ENCODE results near the gene MRLN. TPM values are rescaled to one million over a fixed set of nuclear protein-coding genes. Genes with fewer than 3 reads are reported as not detected.
"Not testable (repeated sequence)": the region's sequence is repeated elsewhere in the genome, so short reads cannot be mapped to it uniquely, and the experiment has no call there.

MRLN gene
- polyA plus RNA-seq, 3 donors from 2014 or later = not detected

- Mint-ChIP-seq H3K4me3 (no peak overlapping the region), H3K36me3 (no peaks in the 10 kb centered on the region)
- no peak for DNase-seq
Observed at GRCh38 chr10:59735296-59735695, 18.0 kb downstream of the MRLN start.

DNA sequence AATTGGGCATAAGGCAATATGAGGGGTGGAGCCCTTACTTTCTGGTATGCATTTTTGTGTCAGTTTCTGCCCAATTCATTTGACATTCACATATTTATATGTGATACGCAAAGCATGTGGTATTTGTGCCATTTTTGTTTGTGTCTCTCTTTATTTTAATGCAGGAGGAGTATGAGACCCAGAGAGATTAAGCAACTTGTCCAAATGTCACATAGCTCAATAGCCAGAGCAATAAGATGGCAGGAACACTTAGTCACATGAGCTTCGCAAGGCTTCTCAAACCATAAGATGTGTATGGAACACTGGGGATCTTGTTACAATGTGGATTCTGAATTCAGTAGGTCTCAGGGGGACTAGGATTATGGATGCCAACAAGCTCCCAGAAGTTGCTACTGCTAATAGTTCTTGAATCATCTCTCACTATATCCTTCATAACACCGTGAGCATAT lies 19.2 kb downstream of the MRLN start:
- Mint-ChIP-seq H3K27me3 (ENCODE audit: low read depth in 3 of 3) (peaks cover 3 to 4% (median 3%) of the 10 kb centered on the region in 3 donors), H3K4me3 (no peak overlapping the region)

More at GRCh38 chr10:59735296-59735695, 18.0 kb downstream of the MRLN start:
- Mint-ChIP-seq H3K9me3 (peaks cover 0 to 1% (median 0%) of the 10 kb centered on the region in 6 donors), H3K27ac (no peak overlapping the region), H3K4me1 (no peaks in the 10 kb centered on the region), H3K27me3 (ENCODE audit: low read depth in 3 of 3) (peaks cover 3 to 4% (median 3%) of the 10 kb centered on the region in 3 donors)

DNA sequence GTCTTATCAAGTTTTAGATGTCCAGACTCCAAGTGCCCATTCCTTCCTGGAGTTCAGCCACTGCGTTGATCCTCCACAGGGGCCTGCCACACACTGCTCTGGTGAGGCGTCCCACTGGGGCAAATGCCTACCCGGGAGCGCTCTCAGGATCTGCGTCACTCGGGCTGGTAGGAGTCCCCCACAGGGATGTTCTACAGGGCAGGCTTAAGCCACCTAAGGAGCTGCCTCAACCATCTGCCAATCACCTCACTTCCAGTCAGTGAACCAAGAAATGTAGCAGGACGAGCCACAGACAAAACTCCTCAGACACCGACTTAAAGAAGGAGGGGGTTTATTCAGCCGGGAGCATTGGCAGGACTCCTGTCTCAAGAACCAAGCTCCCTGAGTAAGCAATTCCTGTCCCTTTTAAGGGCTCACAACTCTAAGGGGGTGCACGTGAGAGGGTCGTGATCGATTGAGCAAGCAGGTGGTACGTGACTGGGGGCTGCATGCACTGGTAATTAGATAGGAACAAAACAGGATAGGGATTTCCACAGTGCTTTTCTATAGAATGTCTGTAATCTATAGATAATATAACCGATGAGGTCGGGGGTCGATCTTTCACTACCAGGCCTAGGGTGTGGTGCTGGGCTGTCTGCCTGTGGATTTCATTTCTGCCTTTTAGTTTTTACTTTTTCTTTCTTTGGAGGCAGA lies 19.8 kb downstream of the MRLN start:
- H3K9me3 Mint-ChIP-seq; H3K27me3 Mint-ChIP-seq (ENCODE audit: low read depth in 3 of 3); H3K36me3 Mint-ChIP-seq; H3K4me3 Mint-ChIP-seq; H3K4me1 Mint-ChIP-seq; DNase-seq; H3K27ac Mint-ChIP-seq: not testable (repeated sequence)

More for the DNA sequence above, 19.2 kb downstream of the MRLN start:
- Mint-ChIP-seq H3K27ac (no peak overlapping the region), H3K4me1 (no peaks in the 10 kb centered on the region), H3K9me3 (peaks cover 0 to 1% (median 0%) of the 10 kb centered on the region in 6 donors), H3K36me3 (no peaks in the 10 kb centered on the region)
- DNase-seq = no peak

DNA sequence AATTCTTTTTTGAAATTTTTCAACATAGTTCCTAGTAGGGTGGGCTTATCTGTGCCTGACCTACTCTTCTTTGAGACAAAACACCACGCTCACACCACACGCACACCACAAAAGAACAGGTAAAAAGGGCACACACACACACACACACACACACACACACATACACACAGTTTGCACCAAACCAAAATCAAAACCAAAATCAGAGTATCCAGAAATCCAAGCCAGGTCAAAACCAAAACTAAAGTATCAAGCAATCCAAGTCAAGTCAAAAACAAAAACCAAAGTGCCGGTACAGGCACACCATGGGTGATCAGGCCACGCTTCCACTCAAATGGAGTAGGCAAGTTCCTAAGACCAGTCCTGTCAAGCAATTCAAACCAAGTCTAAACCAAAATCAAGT lies 20.4 kb downstream of the MRLN start:
- H3K9me3 Mint-ChIP-seq; DNase-seq; H3K4me3 Mint-ChIP-seq; H3K27ac Mint-ChIP-seq; H3K4me1 Mint-ChIP-seq; H3K27me3 Mint-ChIP-seq (ENCODE audit: low read depth in 3 of 3); H3K36me3 Mint-ChIP-seq: not testable (repeated sequence)

DNA sequence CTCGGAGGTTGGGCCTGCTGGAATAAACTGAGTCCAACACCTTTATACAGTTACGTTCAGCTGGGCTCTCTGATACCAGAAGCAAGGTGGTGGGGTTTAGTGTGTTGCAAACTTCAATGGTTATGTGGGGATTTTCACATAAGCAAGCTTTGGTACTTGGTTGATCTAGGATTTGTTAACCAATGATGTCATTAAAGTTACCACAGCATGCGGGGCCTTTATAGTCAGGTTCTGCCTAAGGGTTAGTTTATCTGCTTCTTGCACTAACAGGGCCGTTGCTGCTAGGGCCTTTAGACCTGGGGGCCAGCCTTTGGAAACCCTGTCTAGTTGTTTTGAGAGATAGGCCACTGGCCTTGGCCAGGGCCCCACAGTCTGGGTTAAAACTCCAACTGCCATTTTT lies 24.1 kb downstream of the MRLN start:
- H3K27ac Mint-ChIP-seq; H3K4me1 Mint-ChIP-seq; H3K4me3 Mint-ChIP-seq; H3K9me3 Mint-ChIP-seq; H3K36me3 Mint-ChIP-seq; DNase-seq; H3K27me3 Mint-ChIP-seq (ENCODE audit: low read depth in 3 of 3): not testable (repeated sequence)

DNA sequence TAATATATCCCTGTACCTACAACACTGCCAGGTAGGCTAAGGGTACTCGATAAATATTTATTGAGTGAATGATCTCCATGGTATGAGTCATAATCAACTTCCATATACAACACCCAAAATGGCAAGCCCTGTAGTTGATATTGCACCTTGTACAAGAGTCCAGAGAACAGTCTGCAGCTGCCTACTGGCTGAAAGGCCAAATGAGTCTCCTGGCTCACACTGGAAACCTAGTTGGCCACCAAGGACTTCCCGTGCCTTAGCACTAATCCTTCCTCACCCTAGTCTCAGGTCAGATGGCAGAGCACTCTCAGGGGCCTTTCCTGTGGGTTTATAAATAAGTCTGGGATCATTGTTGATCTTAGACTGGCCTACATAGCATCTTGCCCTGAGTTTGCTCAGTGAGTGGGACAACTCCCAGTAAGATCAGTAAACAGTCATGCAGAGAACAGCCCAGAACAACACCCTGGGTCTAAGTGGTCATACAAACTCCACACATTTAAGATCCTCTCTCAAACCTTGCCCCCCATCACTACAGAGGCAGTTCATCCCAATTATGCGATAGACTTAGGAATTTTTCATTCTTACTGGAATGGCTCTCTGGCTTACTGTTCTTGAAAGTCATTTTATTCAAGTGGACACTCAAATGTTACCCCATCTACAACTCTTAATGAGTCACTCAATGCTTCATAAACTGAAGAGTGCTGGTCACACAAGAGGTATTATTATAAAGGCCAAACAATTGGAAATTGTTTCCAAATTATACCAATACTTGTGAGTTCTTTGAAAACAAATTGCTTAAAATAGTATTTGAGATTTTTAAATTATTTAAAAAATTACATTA lies 28.9 kb downstream of the MRLN start:
- H3K4me1 Mint-ChIP-seq = no peaks in the 10 kb centered on the region
- peaks cover 0 to 7% (median 0%) of the 10 kb centered on the region in 3 donors for H3K27me3 Mint-ChIP-seq (ENCODE audit: low read depth in 3 of 3)
- no peaks in the 10 kb centered on the region for H3K36me3 Mint-ChIP-seq
- no peak overlapping the region for H3K4me3 Mint-ChIP-seq
- H3K27ac Mint-ChIP-seq = no peak overlapping the region
- peaks cover 0 to 6% (median 0%) of the 10 kb centered on the region in 6 donors for H3K9me3 Mint-ChIP-seq
- DNase-seq = no peak

- DNase-seq = no peak
- Mint-ChIP-seq H3K27me3 (ENCODE audit: low read depth in 3 of 3) (peaks cover 2 to 6% (median 5%) of the 10 kb centered on the region in 3 donors), H3K9me3 (peaks cover 0 to 6% (median under 1%) of the 10 kb centered on the region in 6 donors), H3K4me1 (no peaks in the 10 kb centered on the region), H3K36me3 (no peaks in the 10 kb centered on the region), H3K27ac (no peak overlapping the region), H3K4me3 (no peak overlapping the region)
Observed at GRCh38 chr10:59720377-59720776, 32.9 kb downstream of the MRLN start.

- Mint-ChIP-seq H3K27me3 (ENCODE audit: low read depth in 3 of 3) (peaks cover 2 to 6% (median 4%) of the 10 kb centered on the region in 3 donors), H3K36me3 (no peaks in the 10 kb centered on the region), H3K27ac (no peak overlapping the region), H3K4me3 (no peak overlapping the region), H3K4me1 (no peaks in the 10 kb centered on the region), H3K9me3 (peaks cover 0 to 6% (median under 1%) of the 10 kb centered on the region in 6 donors)
- no peak for DNase-seq
Observed at GRCh38 chr10:59719374-59719773, 33.9 kb downstream of the MRLN start.

DNA sequence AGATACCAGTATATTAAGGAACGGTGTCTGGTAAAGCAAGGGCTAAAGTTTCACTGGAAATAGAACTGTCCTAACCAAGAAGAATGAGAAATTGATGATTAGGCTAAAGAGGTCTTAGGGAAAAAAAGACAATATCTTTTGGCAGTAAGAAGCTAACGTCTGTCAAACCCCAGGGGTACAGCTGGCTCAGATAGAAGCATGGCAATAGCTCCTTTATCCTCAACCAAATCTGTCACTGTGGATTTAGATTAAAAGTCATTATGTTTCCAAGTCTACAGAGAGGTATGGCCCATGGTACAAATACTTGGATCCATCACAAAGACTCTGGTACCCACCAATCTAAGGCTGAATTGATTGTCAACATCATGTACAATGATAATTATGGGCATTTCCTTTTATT lies 35.0 kb downstream of the MRLN start:
- no peak overlapping the region for H3K27ac Mint-ChIP-seq
- H3K27me3 Mint-ChIP-seq (ENCODE audit: low read depth in 3 of 3) = peaks cover under 1 to 6% (median 2%) of the 10 kb centered on the region in 3 donors
- no peak overlapping the region for H3K4me3 Mint-ChIP-seq
- peaks cover 0 to 6% (median under 1%) of the 10 kb centered on the region in 6 donors for H3K9me3 Mint-ChIP-seq
- DNase-seq = no peak
- no peaks in the 10 kb centered on the region for H3K36me3 Mint-ChIP-seq
- H3K4me1 Mint-ChIP-seq = no peaks in the 10 kb centered on the region

DNA sequence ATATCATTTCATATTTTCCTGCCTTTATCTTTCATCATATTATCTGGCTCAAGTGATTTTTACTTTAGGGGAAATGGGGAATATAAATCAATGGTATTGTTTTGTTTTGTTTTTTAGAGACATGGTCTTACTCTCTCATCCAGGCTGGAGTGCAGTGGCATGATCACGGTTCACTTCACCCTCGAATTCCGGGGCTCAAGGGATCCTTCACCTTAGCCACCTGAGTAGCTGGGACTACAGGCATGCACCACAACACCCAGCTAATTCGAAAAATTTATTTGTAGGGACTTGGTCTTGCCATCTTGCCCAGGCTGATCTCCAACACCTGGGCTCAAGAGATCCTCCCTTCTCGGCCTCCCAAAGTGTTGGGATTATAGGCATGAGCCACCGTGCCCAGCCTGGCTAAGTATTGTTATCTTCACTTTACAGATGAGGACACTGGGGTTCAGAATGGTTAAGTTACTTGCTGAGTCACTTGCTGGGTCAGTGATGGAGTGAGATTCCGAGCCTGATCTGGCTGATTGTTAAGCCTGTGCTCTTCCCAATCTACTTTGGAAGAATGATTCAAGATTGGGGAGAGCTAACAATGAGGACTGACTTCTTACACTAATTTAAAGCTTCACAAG lies 39.9 kb downstream of the MRLN start:
- H3K4me1 Mint-ChIP-seq = no peaks in the 10 kb centered on the region
- no peaks in the 10 kb centered on the region for H3K36me3 Mint-ChIP-seq
- H3K27me3 Mint-ChIP-seq (ENCODE audit: low read depth in 3 of 3) = peaks cover 0 to 12% (median 6%) of the 10 kb centered on the region in 3 donors
- H3K4me3 Mint-ChIP-seq = no peak overlapping the region
- no peak overlapping the region for H3K27ac Mint-ChIP-seq
- peaks cover 0 to 6% (median 0%) of the 10 kb centered on the region in 6 donors for H3K9me3 Mint-ChIP-seq
- DNase-seq = no peak

GRCh38 chr10:59711871-59712494 lies 41.3 kb downstream of the MRLN start:
- Mint-ChIP-seq H3K27me3 (ENCODE audit: low read depth in 3 of 3) (peaks cover 6 to 13% (median 9%) of the 10 kb centered on the region in 3 donors), H3K27ac (no peak overlapping the region), H3K4me1 (no peaks in the 10 kb centered on the region), H3K4me3 (no peak overlapping the region), H3K9me3 (peaks cover 0 to 5% (median 0%) of the 10 kb centered on the region in 6 donors), H3K36me3 (no peaks in the 10 kb centered on the region)
- DNase-seq = no peak

DNA sequence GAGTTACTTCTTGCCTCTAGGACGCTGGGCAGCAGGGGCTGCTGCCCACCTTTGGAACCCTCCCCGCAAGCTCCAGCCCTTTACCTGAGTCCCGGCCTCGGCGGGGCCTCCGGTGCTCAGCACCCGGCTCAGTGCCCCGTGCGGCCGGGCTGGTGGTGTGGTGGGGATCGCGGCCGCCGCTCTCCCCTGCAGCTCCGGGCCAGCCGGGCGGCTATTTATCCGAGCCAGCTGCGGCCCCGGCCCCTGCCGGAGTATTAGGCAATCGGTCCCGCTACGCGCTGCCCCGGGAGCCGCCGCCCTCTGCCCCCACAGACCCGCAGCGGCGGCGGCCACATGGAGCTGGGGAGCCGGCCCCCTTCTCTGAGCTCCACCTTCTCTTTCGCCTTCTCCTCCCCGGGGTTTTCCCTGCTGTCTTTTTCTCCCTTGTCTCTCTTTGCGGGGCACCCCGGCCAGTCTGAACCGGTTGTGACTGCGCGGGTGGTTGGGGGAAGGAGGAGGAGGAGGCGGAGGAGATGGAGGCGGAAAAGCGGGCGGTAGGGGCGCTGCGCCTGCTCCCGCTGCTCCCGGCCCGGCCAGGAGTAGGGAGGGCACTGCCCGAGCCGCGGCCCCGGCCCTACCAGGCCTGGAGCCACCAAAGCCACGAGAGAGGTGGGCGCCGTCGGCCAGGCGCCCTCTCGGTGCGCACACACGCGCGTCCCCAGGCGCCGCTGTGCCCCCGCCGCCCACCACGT lies 43.7 kb downstream of the MRLN start, which contains the start of gene SLC16A9:
TSS of gene SLC16A9 (minus strand) at position 456 of the 731 bp plus-strand sequence. CDS start 25,559 bp downstream, outside the sequence.
- Mint-ChIP-seq H3K4me1 (no peaks in the 10 kb centered on the region), H3K36me3 (no peaks in the 10 kb centered on the region), H3K27me3 (ENCODE audit: low read depth in 3 of 3) (peaks cover 6 to 13% (median 9%) of the 10 kb centered on the region in 3 donors), H3K4me3 (peak within 1 kb of the TSS in 2 of 5 donors; percentile 23 to 33), H3K9me3 (peaks cover 0 to 4% (median 0%) of the 10 kb centered on the region in 6 donors), H3K27ac (no peak within 1 kb of the TSS)
- DNase-seq = no peak
